Sigmoid colon (tissue), 7 donors: ENCODE data around the gene SLC16A11. TPM values are rescaled to one million over a fixed set of nuclear protein-coding genes. Genes with fewer than 3 reads are reported as not detected.
A peak's percentile ranks its signal among the peaks of the same experiment; 100 is the strongest.

Experiments used
- DNase-seq: peaks from one replicate; pipeline ENCODE4 v3.0.0-alpha.2; 2019
- H3K27ac ChIP-seq, 4 donors: fragments of 200-600 bp; sonication (generic); one replicate each; pipeline ENCODE4 v1.5.1; 2016 to 2019; ENCODE audit warnings: mild to moderate bottlenecking in 1 of 4
- H3K27me3 ChIP-seq, 3 donors: fragments of 200-600 bp; sonication (generic); one replicate each; pipeline ENCODE4 v1.5.1; 2019; ENCODE audit warnings: mild to moderate bottlenecking in 1 of 3
- H3K36me3 ChIP-seq, 4 donors: fragments of 200-600 bp; sonication (generic); one replicate each; pipeline ENCODE4 v1.5.1; 2016 to 2019
- H3K4me1 ChIP-seq, 4 donors: fragments of 200-600 bp; sonication (generic); one replicate each; pipeline ENCODE4 v1.5.1; 2017 to 2019
- H3K4me3 ChIP-seq, 4 donors: fragments of 200-600 bp; sonication (generic); one replicate each; pipeline ENCODE4 v1.5.1; 2017 to 2019; ENCODE audit warnings: mild to moderate bottlenecking in 2 of 4, moderate library complexity in 1 of 4
- H3K9me3 ChIP-seq, 4 donors: fragments of 200-600 bp in 3 of 4; sonication (generic) in 3 of 4; one replicate each; pipeline versions ENCODE4 v1.5.1 to v1.6.1; 2013 to 2019
- CTCF ChIP-seq, 4 experiments: fragments of 450-650 bp in 3 of 4; fragments of 200-600 bp in 1 of 4; IDR thresholded peaks; one replicate each; pipeline ENCODE4 v1.5.1; 2016 to 2019; ENCODE audit warnings: antibody characterized with exemption in 4 of 4, mild to moderate bottlenecking in 3 of 4, moderate library complexity in 2 of 4
- EP300 ChIP-seq, 4 donors: sonication (generic); formaldehyde crosslinking; IDR thresholded peaks; one replicate each; pipeline ENCODE4 v1.6.1; 2017; ENCODE audit warnings: antibody characterized with exemption in 4 of 4
- POLR2A ChIP-seq, 2 donors: fragments of 450-650 bp; IDR thresholded peaks; one replicate each; pipeline ENCODE4 v1.6.1; 2016; ENCODE audit warnings: antibody characterized with exemption in 2 of 2, mild to moderate bottlenecking in 2 of 2, moderate library complexity in 2 of 2
- POLR2AphosphoS5 ChIP-seq, 4 donors: sonication (generic); formaldehyde crosslinking; IDR thresholded peaks; one replicate each; pipeline ENCODE4 v1.6.1; 2017; ENCODE audit warnings: antibody characterized with exemption in 4 of 4
- WGBS, 2 donors: extraction: QIAGEN DNeasy Blood & Tissue Kit; methylation state at CpG; one replicate each; pipeline ENCODE4 v1.1.7; 2013; 5-methylcytosine and 5-hydroxymethylcytosine counted together
- intact Hi-C: fragments of 100-400 bp; cut with DNase I; formaldehyde crosslinking; loops from one replicate; pipeline ENCODE4 v1.15.1; 2023
- polyA plus RNA-seq, 3 donors: library from polyadenylated mRNA; stranded (reverse); fragments of 200-250 nt; gene quantifications; one replicate each; pipeline ENCODE4 v1.2.3, GENCODE V29; 2013
- total RNA-seq, 4 donors: library from RNA; depleted of rRNA; stranded (reverse); fragments of >200 nt; gene quantifications; one replicate each; pipeline ENCODE4 v1.1.0, GENCODE V29; 2016
- donor health status: healthy with polysubstance abuse.
- donor health status: Bipolar disorder and iron deficiency.
- donor health status: healthy.

The SLC16A11 gene
- total and polyA plus RNA-seq, 7 donors, result 0.33 to 2.4 (median 0.45) TPM; not detected in 3

- peak overlapping the region in 2 of 4 donors; percentile 43 to 58 for H3K27ac ChIP-seq
- WGBS, 2 donors, result 7 to 25% methylated on average over 53 of the region's 53 CpGs
- intact Hi-C loops, result no loop called here
- no peaks in the 10 kb centered on the region for H3K36me3 ChIP-seq
- H3K4me1 ChIP-seq, result peaks cover 0 to 39% (median 33%) of the 10 kb centered on the region in 4 donors
- H3K9me3 ChIP-seq, result no peaks in the 10 kb centered on the region
- TF ChIP-seq POLR2AphosphoS5 (IDR thresholded peaks at IDR 0.05) (no peak), EP300 (IDR thresholded peaks at IDR 0.05) (no peak), CTCF (IDR thresholded peaks at IDR 0.05) (no peak), POLR2A (IDR thresholded peaks at IDR 0.05) (no peak)
- H3K27me3 ChIP-seq, result peaks cover 15 to 36% (median 26%) of the 10 kb centered on the region in 3 donors
- no peak for DNase-seq
- H3K4me3 ChIP-seq, result peak overlapping the region in 2 of 4 donors; percentile 51 to 53
These were observed 1.3 kb downstream of the SLC16A11 start for GRCh38 chr17:7042501-7043181.

- Histone ChIP-seq H3K9me3 (no peaks in the 10 kb centered on the region), H3K27me3 (peaks cover 15 to 36% (median 26%) of the 10 kb centered on the region in 3 donors), H3K36me3 (no peaks in the 10 kb centered on the region), H3K27ac (peak overlapping the region in 1 of 4 donors; percentile 20), H3K4me3 (peak overlapping the region in 2 of 4 donors; percentile 51 to 53), H3K4me1 (peaks cover 0 to 33% (median 30%) of the 10 kb centered on the region in 4 donors)
- intact Hi-C loops, result no loop called here
- DNase-seq, result no peak
- TF ChIP-seq POLR2A (IDR thresholded peaks at IDR 0.05), result no peak
- WGBS, 2 donors, result 35 to 49% methylated on average over 43 of the region's 43 CpGs
These were observed 2.0 kb downstream of the SLC16A11 start for GRCh38 chr17:7041607-7042500.

GRCh38 chr17:7039832-7040231, 4.1 kb downstream of the SLC16A11 start:
- no peak for TF ChIP-seq CTCF (IDR thresholded peaks at IDR 0.05)
- no peak overlapping the region for H3K27ac ChIP-seq
- H3K9me3 ChIP-seq, result no peaks in the 10 kb centered on the region
- WGBS, 2 donors, result 88 to 91% methylated on average over 5 of the region's 5 CpGs
- peaks cover 0 to 39% (median 35%) of the 10 kb centered on the region in 4 donors for H3K4me1 ChIP-seq
- no peak for DNase-seq
- no peaks in the 10 kb centered on the region for H3K36me3 ChIP-seq
- peaks cover 16 to 34% (median 26%) of the 10 kb centered on the region in 3 donors for H3K27me3 ChIP-seq
- intact Hi-C loops, result no loop called here
- H3K4me3 ChIP-seq, result no peak overlapping the region

- no peak for TF ChIP-seq POLR2AphosphoS5 (IDR thresholded peaks at IDR 0.05)
- no peak for TF ChIP-seq CTCF (IDR thresholded peaks at IDR 0.05)
- no peak for TF ChIP-seq EP300 (IDR thresholded peaks at IDR 0.05)
- no peak for TF ChIP-seq POLR2A (IDR thresholded peaks at IDR 0.05)
- 76 to 88% methylated on average over 19 of the region's 19 CpGs for WGBS, 2 donors
- Histone ChIP-seq H3K27ac (no peak overlapping the region), H3K27me3 (peaks cover 13 to 18% (median 15%) of the 10 kb centered on the region in 3 donors), H3K9me3 (no peaks in the 10 kb centered on the region), H3K36me3 (no peaks in the 10 kb centered on the region), H3K4me3 (no peak overlapping the region), H3K4me1 (peaks cover 0 to 31% (median 26%) of the 10 kb centered on the region in 4 donors)
- no peak for DNase-seq
- intact Hi-C loops, result no loop called here
These were observed 5.6 kb downstream of the SLC16A11 start for GRCh38 chr17:7038025-7038862.
